BJ (cell line): ENCODE data around the gene TMEM236. TPM values are rescaled to one million over a fixed set of nuclear protein-coding genes. Genes with fewer than 3 reads are reported as not detected.

Experiments used
- CTCF ChIA-PET: fragments of 350-600 bp; formaldehyde crosslinking; extraction: SDS; loops from one replicate; lab custom pipeline; 2021; ENCODE audit warnings: antibody characterized with exemption, inconsistent platforms; lab: Yijun Ruan, JAX
- POLR2A ChIA-PET: fragments of 300-600 bp; sonication (Branson Sonifier 250); formaldehyde crosslinking; extraction: SDS; loops from one replicate; lab custom pipeline; 2021; ENCODE audit warnings: antibody characterized with exemption; lab: Charles Lee
- DNase-seq: peaks from one replicate; pipeline ENCODE4 v3.0.0-alpha.2; 2011; ENCODE audit warnings: low read depth
- H3K27me3 ChIP-seq: 2 replicates; pipeline ENCODE4 v1.6.0; 2011; ENCODE audit warnings: low read length; ENCODE audit not compliant: control insufficient read depth, insufficient read depth
- H3K36me3 ChIP-seq: 2 replicates; pipeline ENCODE4 v1.5.1; 2011; ENCODE audit warnings: low read length; ENCODE audit not compliant: control insufficient read depth, insufficient read depth
- H3K4me3 ChIP-seq: 2 replicates; pipeline ENCODE4 v1.5.1; 2011; ENCODE audit warnings: low read depth, mild to moderate bottlenecking, control low read depth, low read length
- CTCF ChIP-seq: IDR thresholded peaks from 2 replicates; pipeline ENCODE4 v1.5.1; 2011; ENCODE audit warnings: low read depth, mild to moderate bottlenecking, control low read depth, inconsistent platforms, low read length, moderate library complexity; ENCODE audit not compliant: insufficient read depth
- polyA plus RNA-seq: library from polyadenylated mRNA; depleted of rRNA; stranded (reverse); fragments of >200 nt; gene quantifications from 2 replicates; pipeline ENCODE4 v1.2.3, GENCODE V29; 2011

TMEM236 gene
- polyA plus RNA-seq, 1 experiment: 0.02 TPM

- no peak for TF ChIP-seq CTCF
- Histone ChIP-seq H3K27me3 (no peaks in the 10 kb centered on the region), H3K4me3 (no peak overlapping the region), H3K36me3 (no peaks in the 10 kb centered on the region)
- ChIA-PET CTCF (interaction anchor here (0.7 to 2.8 kb wide), 2 partner anchors 16 to 134 kb away, joined by 3 to 8 read pairs; no protein-coding TSS in a partner anchor), POLR2A (no interaction called here)
- DNase-seq: no peak
These were observed 11.3 kb upstream of the TMEM236 start for GRCh38 chr10:17740668-17741067.

GRCh38 chr10:17742918-17743317 is 9.1 kb upstream of the TMEM236 start:
- TF ChIP-seq CTCF: peak; percentile 85
- DNase-seq: no peak
- no peaks in the 10 kb centered on the region for H3K27me3 ChIP-seq
- no peak overlapping the region for H3K4me3 ChIP-seq
- ChIA-PET POLR2A (no interaction called here), CTCF (interaction anchor here (0.6 to 2.8 kb wide), 14 partner anchors 8 to 927 kb away, joined by 3 to 8 read pairs (median 3); no protein-coding TSS in a partner anchor)
- no peaks in the 10 kb centered on the region for H3K36me3 ChIP-seq

GRCh38 chr10:17743437-17743836 is 8.6 kb upstream of the TMEM236 start:
- CTCF ChIA-PET: interaction anchor here (0.6 to 3.2 kb wide), 4 partner anchors 96 to 142 kb away, joined by 3 to 12 read pairs (median 3); no protein-coding TSS in a partner anchor
- no peaks in the 10 kb centered on the region for H3K36me3 ChIP-seq
- no peak for TF ChIP-seq CTCF
- no peak for DNase-seq
- H3K27me3 ChIP-seq: no peaks in the 10 kb centered on the region
- H3K4me3 ChIP-seq: no peak overlapping the region
- POLR2A ChIA-PET: no interaction called here

- Histone ChIP-seq H3K27me3 (no peaks in the 10 kb centered on the region), H3K36me3 (no peaks in the 10 kb centered on the region), H3K4me3 (no peak overlapping the region)
- no peak for DNase-seq
- no peak for TF ChIP-seq CTCF
- ChIA-PET POLR2A (no interaction called here), CTCF (interaction anchor here (0.5 to 3.2 kb wide), 3 partner anchors 17 to 138 kb away, joined by 3 to 12 read pairs (median 4); no protein-coding TSS in a partner anchor)
These were observed 7.6 kb upstream of the TMEM236 start for GRCh38 chr10:17744341-17744861.

GRCh38 chr10:17747883-17748550 is 4.0 kb upstream of the TMEM236 start:
- TF ChIP-seq CTCF: no peak
- H3K36me3 ChIP-seq: no peaks in the 10 kb centered on the region
- CTCF ChIA-PET: interaction anchor here (0.5 to 1.3 kb wide), 3 partner anchors 10 to 431 kb away, joined by 3 read pairs; no protein-coding TSS in a partner anchor
- no peak overlapping the region for H3K4me3 ChIP-seq
- POLR2A ChIA-PET: no interaction called here
- H3K27me3 ChIP-seq: no peaks in the 10 kb centered on the region
- DNase-seq: no peak
